ENCODE measurements around the gene FCRLB.
"Not testable (repeated sequence)": the region's sequence is repeated elsewhere in the genome, so short reads cannot be mapped to it uniquely, and the experiment has no call there.

The FCRLB gene, protein sequence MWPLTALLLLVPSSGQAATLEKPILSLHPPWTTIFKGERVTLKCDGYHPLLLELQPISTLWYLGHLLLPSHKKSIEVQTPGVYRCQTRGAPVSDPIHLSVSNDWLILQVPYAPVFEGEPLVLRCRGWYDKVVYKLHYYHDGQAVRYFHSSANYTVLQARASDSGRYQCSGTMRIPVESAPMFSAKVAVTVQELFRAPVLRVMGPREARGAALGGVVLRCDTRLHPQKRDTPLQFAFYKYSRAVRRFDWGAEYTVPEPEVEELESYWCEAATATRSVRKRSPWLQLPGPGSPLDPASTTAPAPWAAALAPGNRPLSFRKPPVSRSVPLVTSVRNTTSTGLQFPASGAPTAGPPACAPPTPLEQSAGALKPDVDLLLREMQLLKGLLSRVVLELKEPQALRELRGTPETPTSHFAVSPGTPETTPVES

GRCh38 chr1:161720956-161721737 lies at the start of gene FCRLB:
Gene FCRLB (plus strand): TSS chr1:161721544. CDS start chr1:161722673, 1,129 bp downstream.
- Mint-ChIP-seq H3K27me3 (peaks cover 32% of the 10 kb centered on the region), H3K4me3 (no peak within 1 kb of the TSS), H3K4me1 (peaks cover 39% of the 10 kb centered on the region)

GRCh38 chr1:161673437-161673836 lies 47.9 kb upstream of the FCRLB start:
- not testable (repeated sequence) for H3K9me3 Mint-ChIP-seq; H3K27me3 Mint-ChIP-seq; H3K36me3 Mint-ChIP-seq (ENCODE audit: low read depth); H3K4me3 Mint-ChIP-seq; H3K27ac Mint-ChIP-seq; DNase-seq; ATAC-seq
- peaks cover 15% of the 10 kb centered on the region for H3K4me1 Mint-ChIP-seq

More at GRCh38 chr1:161720956-161721737, at the start of gene FCRLB:
- DNase-seq (no peak), ATAC-seq (no peak)
- Mint-ChIP-seq H3K9me3 (no peaks in the 10 kb centered on the region), H3K27ac (peak within 1 kb of the TSS; percentile 57), H3K36me3 (ENCODE audit: low read depth) (no peaks in the 10 kb centered on the region)

DNA sequence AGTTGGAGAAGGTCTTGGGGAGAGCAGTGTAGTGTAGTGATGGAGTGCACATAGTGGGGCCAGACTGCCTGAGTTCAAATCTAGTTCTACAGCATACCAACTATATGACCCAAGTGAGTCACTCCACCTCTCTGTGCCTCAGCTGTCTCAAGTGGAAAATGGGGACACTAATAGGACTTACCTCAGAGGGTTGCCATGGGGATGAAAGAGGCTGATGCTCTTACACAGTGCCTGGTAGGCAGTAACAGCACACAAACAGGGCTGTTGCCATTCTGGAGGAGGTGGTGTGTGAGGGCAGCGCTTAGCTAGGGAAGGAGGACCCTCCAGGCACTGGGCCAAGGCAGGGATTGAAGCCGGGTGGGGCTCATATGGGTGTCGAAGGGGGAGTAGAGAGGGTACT lies 46.9 kb upstream of the FCRLB start:
- not testable (repeated sequence) for H3K27ac Mint-ChIP-seq; H3K36me3 Mint-ChIP-seq (ENCODE audit: low read depth); H3K4me3 Mint-ChIP-seq; H3K9me3 Mint-ChIP-seq; DNase-seq; H3K27me3 Mint-ChIP-seq
- peak; percentile 64 for ATAC-seq
- peaks cover 15% of the 10 kb centered on the region for H3K4me1 Mint-ChIP-seq

- not testable (repeated sequence) for H3K36me3 Mint-ChIP-seq (ENCODE audit: low read depth); DNase-seq; H3K27ac Mint-ChIP-seq; H3K27me3 Mint-ChIP-seq; H3K9me3 Mint-ChIP-seq; ATAC-seq; H3K4me3 Mint-ChIP-seq
- peaks cover 15% of the 10 kb centered on the region for H3K4me1 Mint-ChIP-seq
Measured at GRCh38 chr1:161674908-161675307, 46.4 kb upstream of the FCRLB start.

GRCh38 chr1:161676441-161676840 lies 44.9 kb upstream of the FCRLB start:
- Mint-ChIP-seq H3K27me3 (peaks cover 6% of the 10 kb centered on the region), H3K36me3 (ENCODE audit: low read depth) (no peaks in the 10 kb centered on the region), H3K9me3 (no peaks in the 10 kb centered on the region), H3K4me3 (no peak overlapping the region), H3K27ac (no peak overlapping the region), H3K4me1 (peaks cover 11% of the 10 kb centered on the region)
- no peak for DNase-seq
- no peak for ATAC-seq

- Mint-ChIP-seq H3K9me3 (no peaks in the 10 kb centered on the region), H3K4me3 (no peak overlapping the region), H3K4me1 (peaks cover 8% of the 10 kb centered on the region), H3K27me3 (peaks cover 11% of the 10 kb centered on the region), H3K36me3 (ENCODE audit: low read depth) (no peaks in the 10 kb centered on the region), H3K27ac (no peak overlapping the region)
- ATAC-seq: no peak
- DNase-seq: no peak
Measured at GRCh38 chr1:161676958-161677689, 44.2 kb upstream of the FCRLB start.

GRCh38 chr1:161678500-161678899 lies 42.8 kb upstream of the FCRLB start:
- ATAC-seq (no peak), DNase-seq (no peak)
- no peaks in the 10 kb centered on the region for H3K9me3 Mint-ChIP-seq
- H3K4me3 Mint-ChIP-seq: no peak overlapping the region
- H3K27ac Mint-ChIP-seq: no peak overlapping the region
- H3K36me3 Mint-ChIP-seq (ENCODE audit: low read depth): no peaks in the 10 kb centered on the region
- peaks cover 15% of the 10 kb centered on the region for H3K27me3 Mint-ChIP-seq
- peaks cover 8% of the 10 kb centered on the region for H3K4me1 Mint-ChIP-seq

DNA sequence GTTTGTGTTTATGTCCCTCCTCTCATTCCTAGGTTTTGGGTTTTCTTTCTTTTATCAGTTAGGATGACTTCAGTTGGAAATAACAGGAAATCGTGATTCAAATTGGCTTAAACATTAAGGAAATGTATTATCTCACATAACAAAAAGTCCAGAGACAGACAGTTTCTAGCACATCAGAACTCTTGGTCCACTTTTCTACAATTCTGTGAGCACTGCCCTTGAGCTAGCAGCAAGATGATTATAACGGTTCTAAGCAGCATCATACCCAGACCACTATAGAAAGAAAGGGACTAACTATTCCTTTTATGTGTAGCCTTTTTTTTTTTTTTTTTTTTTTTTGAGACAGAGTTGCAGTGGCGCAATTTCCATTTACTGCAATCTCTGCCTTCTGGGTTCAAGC lies 39.5 kb upstream of the FCRLB start:
- Mint-ChIP-seq H3K36me3 (ENCODE audit: low read depth) (no peaks in the 10 kb centered on the region), H3K27me3 (peaks cover 15% of the 10 kb centered on the region), H3K27ac (no peak overlapping the region), H3K4me1 (no peaks in the 10 kb centered on the region), H3K9me3 (no peaks in the 10 kb centered on the region), H3K4me3 (no peak overlapping the region)
- ATAC-seq (no peak), DNase-seq (no peak)

GRCh38 chr1:161688946-161689345 lies 32.4 kb upstream of the FCRLB start:
- Mint-ChIP-seq H3K36me3 (ENCODE audit: low read depth) (no peaks in the 10 kb centered on the region), H3K27me3 (peaks cover 20% of the 10 kb centered on the region)

GRCh38 chr1:161691846-161692245 lies 29.5 kb upstream of the FCRLB start:
- Mint-ChIP-seq H3K4me1 (no peaks in the 10 kb centered on the region), H3K4me3 (no peak overlapping the region), H3K27me3 (peaks cover 43% of the 10 kb centered on the region)

More at GRCh38 chr1:161688946-161689345, 32.4 kb upstream of the FCRLB start:
- H3K4me1 Mint-ChIP-seq: no peaks in the 10 kb centered on the region
- ATAC-seq (no peak), DNase-seq (no peak)
- no peaks in the 10 kb centered on the region for H3K9me3 Mint-ChIP-seq
- H3K4me3 Mint-ChIP-seq: no peak overlapping the region
- H3K27ac Mint-ChIP-seq: no peak overlapping the region

GRCh38 chr1:161693020-161693712 lies 28.2 kb upstream of the FCRLB start:
- H3K9me3 Mint-ChIP-seq, H3K4me3 Mint-ChIP-seq: not testable (repeated sequence)

More at GRCh38 chr1:161691846-161692245, 29.5 kb upstream of the FCRLB start:
- Mint-ChIP-seq H3K9me3 (peaks cover 6% of the 10 kb centered on the region), H3K27ac (no peak overlapping the region), H3K36me3 (ENCODE audit: low read depth) (no peaks in the 10 kb centered on the region)
- ATAC-seq (no peak), DNase-seq (no peak)

GRCh38 chr1:161698302-161698701 lies 23.0 kb upstream of the FCRLB start:
- not testable (repeated sequence) for H3K36me3 Mint-ChIP-seq (ENCODE audit: low read depth); DNase-seq; H3K9me3 Mint-ChIP-seq; H3K4me1 Mint-ChIP-seq; ATAC-seq; H3K27ac Mint-ChIP-seq; H3K4me3 Mint-ChIP-seq
- peaks cover 39% of the 10 kb centered on the region for H3K27me3 Mint-ChIP-seq

More at GRCh38 chr1:161693020-161693712, 28.2 kb upstream of the FCRLB start:
- H3K36me3 Mint-ChIP-seq (ENCODE audit: low read depth); H3K27ac Mint-ChIP-seq; ATAC-seq; H3K4me1 Mint-ChIP-seq; DNase-seq: not testable (repeated sequence)
- peaks cover 51% of the 10 kb centered on the region for H3K27me3 Mint-ChIP-seq

- no peak overlapping the region for H3K27ac Mint-ChIP-seq
- H3K4me1 Mint-ChIP-seq: peaks cover 2% of the 10 kb centered on the region
- DNase-seq: no peak
- ATAC-seq: no peak
- no peaks in the 10 kb centered on the region for H3K36me3 Mint-ChIP-seq (ENCODE audit: low read depth)
- H3K9me3 Mint-ChIP-seq: no peaks in the 10 kb centered on the region
- peaks cover 12% of the 10 kb centered on the region for H3K27me3 Mint-ChIP-seq
- no peak overlapping the region for H3K4me3 Mint-ChIP-seq
Measured at GRCh38 chr1:161702250-161702649, 19.1 kb upstream of the FCRLB start.

DNA sequence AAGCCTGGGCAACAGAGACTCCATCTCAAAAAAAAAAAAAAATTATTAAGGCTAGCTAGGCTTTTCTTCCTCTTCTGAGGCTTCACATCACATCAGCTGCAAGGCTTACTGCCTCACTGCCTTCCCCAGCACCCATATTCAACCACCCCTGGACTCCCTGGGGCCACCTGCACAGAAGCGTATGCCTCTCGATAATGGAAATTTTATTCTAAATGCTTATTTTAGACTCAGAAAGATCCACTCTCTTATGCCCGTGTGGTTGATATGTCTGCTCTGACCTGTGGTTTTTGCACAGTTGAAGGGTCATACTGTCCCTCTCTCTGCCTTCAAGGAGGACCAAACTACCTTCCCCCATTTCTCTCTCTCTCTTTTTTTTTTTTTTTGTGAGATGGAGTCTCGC lies 15.8 kb upstream of the FCRLB start:
- ATAC-seq (peak; percentile 23), DNase-seq (no peak)
- Mint-ChIP-seq H3K9me3 (no peaks in the 10 kb centered on the region), H3K36me3 (ENCODE audit: low read depth) (no peaks in the 10 kb centered on the region), H3K27me3 (peaks cover 6% of the 10 kb centered on the region), H3K4me1 (peaks cover 8% of the 10 kb centered on the region), H3K27ac (no peak overlapping the region), H3K4me3 (no peak overlapping the region)

All from activated naive CD8-positive, alpha-beta T cell treated with anti-CD3 and anti-CD28 coated beads, Interleukin-2, amount 50 U/mL, for 24 hours (primary cell).